Pancreas (tissue), 10 donors: ENCODE measurements around the gene TXNDC2. TPM values are rescaled to one million over a fixed set of nuclear protein-coding genes. Genes with fewer than 3 reads are reported as not detected.
"Not testable (repeated sequence)": the region's sequence is repeated elsewhere in the genome, so short reads cannot be mapped to it uniquely, and the experiment has no call there.

Experiments used
- ATAC-seq, 4 donors: fragments of 200-7000 bp; cut with Tn5 transposase; one replicate each; pipeline versions ENCODE4 v1.8.0 to v1.9.1; 2020; ENCODE audit warnings: mild to moderate bottlenecking in 4 of 4, moderate library complexity in 4 of 4
- DNase-seq, 6 donors: peaks; one replicate each; pipeline ENCODE4 v3.0.0-alpha.2; 2020
- FAIRE-seq: peaks from 2 replicates; lab custom pipeline; 2012; peaks lifted over from hg19 to GRCh38; lab: Jason Lieb, UNC
- H3K27ac ChIP-seq, 4 donors: fragments of 200-600 bp; sonication (generic); 1 replicate in 3 of 4; 2 replicates in 1 of 4; pipeline versions ENCODE4 v1.5.0 to v1.8.0; 2020
- H3K27me3 ChIP-seq, 4 donors: fragments of 200-600 bp; one replicate each; pipeline ENCODE4 v1.8.0; 2021
- H3K36me3 ChIP-seq, 3 donors: fragments of 200-600 bp; sonication (generic) in 1 of 3; one replicate each; pipeline versions ENCODE4 v1.5.0 to v1.8.0; 2020 to 2021
- H3K4me1 ChIP-seq, 3 donors: fragments of 200-600 bp; one replicate each; pipeline ENCODE4 v1.8.0; 2021
- H3K4me3 ChIP-seq, 4 donors: fragments of 200-600 bp; sonication (generic) in 2 of 4; one replicate each; pipeline versions ENCODE4 v1.5.0 to v1.8.0; 2020 to 2021
- H3K9me3 ChIP-seq, 4 donors: fragments of 200-600 bp; one replicate each; pipeline ENCODE4 v1.8.0; 2021
- WGBS, 2 donors: extraction: QIAGEN DNeasy Blood & Tissue Kit; methylation state at CpG; one replicate each; pipeline ENCODE4 v1.1.7; 2013; 5-methylcytosine and 5-hydroxymethylcytosine counted together
- intact Hi-C, 3 donors: fragments of 100-400 bp; cut with DNase I; formaldehyde crosslinking; loops; one replicate each; pipeline versions ENCODE4 v1.11.1 to v1.14.2; 2022
- polyA plus RNA-seq, 2 donors: library from polyadenylated mRNA; stranded (reverse); fragments of 200-250 nt; gene quantifications; one replicate each; pipeline ENCODE4 v1.2.3, GENCODE V29; 2013
- total RNA-seq, 6 donors: library from RNA; stranded (reverse); fragmentation: NEBNext Ultra II Directional in 4 of 6; extraction: Animal tissue kit (Norgen Biotek cat#: 25700) in 4 of 6; gene quantifications; one replicate each; pipeline versions ENCODE4 v1.2.1 to v1.2.4, GENCODE V29; 2021 to 2023
- TF ChIP-seq, protein P1 (sequence below), 4 donors: fragments of 200-600 bp; sonication (generic) in 3 of 4; IDR thresholded peaks; one replicate each; pipeline versions ENCODE4 v1.5.0 to v1.8.0; 2021; ENCODE audit warnings: antibody characterized with exemption in 4 of 4
- donor health status: healthy with polysubstance abuse.
- donor health status: DM: no; HTN: no; CAD: no; lungs with moderate emphysema.
- donor health status: DM: no; HTN: no; CAD: no.
- donor health status: control.
- donor health status: control.
- donor health status: Bipolar disorder and iron deficiency.
- donor health status: DM: yes; HTN: yes; CAD: no.
- donor health status: DM: no; HTN: no; CAD: no.
- donor health status: DM: no; HTN: no; CAD: no.
- donor health status: DM: yes; HTN: yes; CAD: no.

TXNDC2 gene
- total and polyA plus RNA-seq, 8 donors: not detected

DNA sequence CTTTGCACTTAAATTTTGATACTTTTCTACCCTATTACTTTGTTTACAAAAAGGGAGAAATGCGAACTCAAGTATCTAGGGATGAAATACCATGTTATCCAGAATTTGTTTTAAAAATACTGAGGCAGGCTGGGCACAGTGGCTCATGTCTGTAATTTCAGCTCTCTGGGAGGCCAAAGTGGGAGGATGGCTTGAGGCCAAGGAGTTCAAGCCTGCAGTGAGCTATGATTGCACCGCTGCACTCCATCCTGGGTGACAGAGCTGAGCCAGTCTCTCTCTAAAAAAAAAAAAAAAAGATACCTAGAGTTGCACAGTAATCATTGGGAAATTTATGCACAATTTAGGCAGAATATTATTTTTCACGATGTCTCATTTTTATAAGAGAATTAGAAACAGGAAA lies 15.6 kb downstream of the TXNDC2 start:
- FAIRE-seq (no peak), DNase-seq (no peak), ATAC-seq (no peak)
- TF ChIP-seq, protein P1, sequence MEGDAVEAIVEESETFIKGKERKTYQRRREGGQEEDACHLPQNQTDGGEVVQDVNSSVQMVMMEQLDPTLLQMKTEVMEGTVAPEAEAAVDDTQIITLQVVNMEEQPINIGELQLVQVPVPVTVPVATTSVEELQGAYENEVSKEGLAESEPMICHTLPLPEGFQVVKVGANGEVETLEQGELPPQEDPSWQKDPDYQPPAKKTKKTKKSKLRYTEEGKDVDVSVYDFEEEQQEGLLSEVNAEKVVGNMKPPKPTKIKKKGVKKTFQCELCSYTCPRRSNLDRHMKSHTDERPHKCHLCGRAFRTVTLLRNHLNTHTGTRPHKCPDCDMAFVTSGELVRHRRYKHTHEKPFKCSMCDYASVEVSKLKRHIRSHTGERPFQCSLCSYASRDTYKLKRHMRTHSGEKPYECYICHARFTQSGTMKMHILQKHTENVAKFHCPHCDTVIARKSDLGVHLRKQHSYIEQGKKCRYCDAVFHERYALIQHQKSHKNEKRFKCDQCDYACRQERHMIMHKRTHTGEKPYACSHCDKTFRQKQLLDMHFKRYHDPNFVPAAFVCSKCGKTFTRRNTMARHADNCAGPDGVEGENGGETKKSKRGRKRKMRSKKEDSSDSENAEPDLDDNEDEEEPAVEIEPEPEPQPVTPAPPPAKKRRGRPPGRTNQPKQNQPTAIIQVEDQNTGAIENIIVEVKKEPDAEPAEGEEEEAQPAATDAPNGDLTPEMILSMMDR (IDR thresholded peaks at IDR 0.05): no peak
- Histone ChIP-seq H3K27me3 (no peaks in the 10 kb centered on the region), H3K36me3 (no peaks in the 10 kb centered on the region), H3K9me3 (no peaks in the 10 kb centered on the region), H3K4me3 (no peak overlapping the region), H3K27ac (no peak overlapping the region), H3K4me1 (no peaks in the 10 kb centered on the region)
- intact Hi-C loops: no loop called here
- 79 to 80% methylated on average over 3 of the region's 3 CpGs for WGBS, 2 donors

DNA sequence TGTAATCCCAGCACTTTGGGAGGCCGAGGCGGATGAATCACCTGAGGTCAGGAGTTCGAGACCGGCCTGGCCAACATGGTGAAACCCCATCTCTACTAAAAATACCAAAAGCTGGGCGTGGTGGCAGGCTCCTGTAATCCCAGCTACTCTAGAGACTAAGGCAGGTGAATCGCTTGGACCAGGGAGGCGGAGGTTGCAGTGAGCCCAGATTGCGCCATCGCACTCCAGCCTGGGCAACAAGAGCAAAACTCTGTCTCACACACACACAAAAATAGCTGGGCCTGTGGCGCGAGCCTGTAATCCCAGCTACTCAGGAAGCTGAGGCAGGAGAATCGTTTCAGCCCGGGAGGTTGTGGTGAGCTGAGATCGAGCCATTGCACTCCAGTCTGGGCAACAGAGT lies 16.5 kb downstream of the TXNDC2 start:
- H3K36me3 ChIP-seq, H3K4me1 ChIP-seq, H3K27ac ChIP-seq, intact Hi-C loops, H3K9me3 ChIP-seq, H3K4me3 ChIP-seq, FAIRE-seq, DNase-seq, H3K27me3 ChIP-seq, ATAC-seq: not testable (repeated sequence)
- 93 to 95% methylated on average over 14 of the region's 14 CpGs for WGBS, 2 donors

DNA sequence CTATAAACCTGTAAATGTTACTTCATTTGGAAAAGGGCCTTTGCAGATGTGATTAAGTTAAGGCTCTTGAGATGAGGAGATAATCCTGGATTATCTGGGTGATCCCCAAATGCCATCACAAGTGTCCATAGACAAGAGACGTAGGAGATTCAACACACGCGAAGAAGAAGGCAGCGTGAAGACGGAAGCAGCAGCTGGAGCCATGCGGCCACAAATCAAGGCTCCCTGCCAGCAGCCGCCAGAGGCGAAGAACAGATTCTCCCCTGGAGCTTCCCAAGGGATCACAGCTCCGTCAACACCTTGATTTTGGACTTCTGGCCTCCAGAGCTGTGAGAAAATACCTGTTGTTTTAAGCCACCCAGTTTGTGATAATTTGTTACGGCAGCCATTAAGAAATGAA lies 17.1 kb downstream of the TXNDC2 start:
- TF ChIP-seq, protein P1 (IDR thresholded peaks at IDR 0.05): no peak
- intact Hi-C loops: no loop called here
- Histone ChIP-seq H3K4me1 (no peaks in the 10 kb centered on the region), H3K36me3 (no peaks in the 10 kb centered on the region), H3K9me3 (no peaks in the 10 kb centered on the region), H3K27ac (no peak overlapping the region), H3K4me3 (no peak overlapping the region), H3K27me3 (no peaks in the 10 kb centered on the region)
- no peak for DNase-seq
- WGBS, 2 donors: 85 to 86% methylated on average over 10 of the region's 10 CpGs
- ATAC-seq: no peak
- no peak for FAIRE-seq

DNA sequence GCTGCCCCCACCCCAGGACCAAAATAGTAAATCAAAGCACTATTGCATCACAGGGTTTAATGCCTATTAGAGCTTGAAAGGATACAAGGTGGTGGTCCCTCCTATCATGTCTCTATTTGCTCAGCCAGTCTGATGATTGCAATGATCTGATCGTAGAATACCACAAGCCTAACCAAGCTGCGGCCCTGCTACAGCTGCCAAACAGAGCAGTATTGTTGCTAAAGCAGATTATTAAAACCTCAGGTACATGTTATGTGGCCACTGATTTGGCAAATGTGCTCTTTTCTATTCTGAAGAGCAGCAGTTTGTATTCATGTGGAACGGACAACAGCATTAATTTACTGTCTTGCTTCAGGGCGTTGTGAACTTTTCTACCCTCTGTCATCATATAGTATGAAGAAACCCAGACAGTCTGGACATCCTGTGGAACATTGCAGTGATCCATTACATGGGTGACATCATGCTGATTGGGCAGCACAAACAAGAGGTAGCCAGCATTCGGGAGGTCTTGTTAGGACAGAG lies 19.7 kb downstream of the TXNDC2 start:
- intact Hi-C loops: no loop called here
- TF ChIP-seq, protein P1 (IDR thresholded peaks at IDR 0.05): no peak
- H3K27me3 ChIP-seq: no peaks in the 10 kb centered on the region
- H3K4me3 ChIP-seq: no peak overlapping the region
- H3K4me1 ChIP-seq: no peaks in the 10 kb centered on the region
- H3K9me3 ChIP-seq: no peaks in the 10 kb centered on the region
- no peak overlapping the region for H3K27ac ChIP-seq
- WGBS, 2 donors: 63% methylated on average over 5 of the region's 5 CpGs
- DNase-seq (no peak), FAIRE-seq (no peak), ATAC-seq (peak in 1 of 4 donors; percentile 22)
- no peaks in the 10 kb centered on the region for H3K36me3 ChIP-seq

DNA sequence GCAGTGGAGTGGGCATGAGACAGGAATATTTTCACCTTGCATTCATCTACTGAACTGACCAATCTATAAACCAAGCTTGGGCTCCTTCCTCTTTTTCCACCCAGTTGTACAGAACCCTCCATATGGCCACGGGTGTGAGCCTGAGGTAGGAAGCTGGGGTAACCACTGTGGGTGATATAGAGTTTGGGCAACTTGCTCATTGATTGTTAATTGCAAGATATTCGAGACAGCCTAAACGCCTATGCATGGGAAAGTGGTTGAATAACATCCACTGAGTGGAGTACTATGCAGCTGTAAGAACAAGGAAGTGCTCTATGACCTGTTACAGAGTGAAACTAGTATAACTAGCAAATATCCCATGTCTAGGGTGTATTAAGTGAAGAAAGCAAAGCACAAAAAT lies 20.7 kb downstream of the TXNDC2 start:
- intact Hi-C loops: no loop called here
- no peak overlapping the region for H3K4me3 ChIP-seq
- H3K36me3 ChIP-seq: no peaks in the 10 kb centered on the region
- FAIRE-seq (no peak), ATAC-seq (no peak), DNase-seq (no peak)
- no peak overlapping the region for H3K27ac ChIP-seq
- no peaks in the 10 kb centered on the region for H3K9me3 ChIP-seq
- TF ChIP-seq, protein P1 (IDR thresholded peaks at IDR 0.05): no peak
- H3K4me1 ChIP-seq: no peaks in the 10 kb centered on the region
- 60 to 71% methylated on average over 3 of the region's 3 CpGs for WGBS, 2 donors
- H3K27me3 ChIP-seq: no peaks in the 10 kb centered on the region
